MG63 (cell line): ENCODE measurements around the gene EMX2. TPM values are rescaled to one million over a fixed set of nuclear protein-coding genes. Genes with fewer than 3 reads are reported as not detected.

Experiments used
- total RNA-seq: library from RNA; depleted of rRNA; stranded (reverse); fragments of >200 nt; shearing (Covaris generic); gene quantifications from 2 replicates; pipeline ENCODE4 v1.2.3, GENCODE V29; 2014; ENCODE audit warnings: low replicate concordance; rRNA removed

Gene EMX2
- total RNA-seq, 1 experiment from 2014 or later = 0.33 TPM

Other genes with a start within 250 kb of the EMX2 start
- 21.9 and 37.3 TPM in 2 replicates for gene PDZD8, start 167.3 kb upstream of the EMX2 start, total RNA-seq